Stimulated activated CD8-positive, alpha-beta memory T cell treated with anti-CD3 and anti-CD28 coated beads, Interleukin-7, amount 100 ng/mL, for 1 hour (primary cell): Measurements from ENCODE around the gene ULK4.
"Not testable (repeated sequence)": the region's sequence is repeated elsewhere in the genome, so short reads cannot be mapped to it uniquely, and the experiment has no call there.

Experiments
- DNase-seq, 2 donors: peaks; one replicate each; pipeline ENCODE4 v3.0.0-alpha.2; 2020; ENCODE audit warnings: low read depth in 2 of 2

Gene ULK4

DNA sequence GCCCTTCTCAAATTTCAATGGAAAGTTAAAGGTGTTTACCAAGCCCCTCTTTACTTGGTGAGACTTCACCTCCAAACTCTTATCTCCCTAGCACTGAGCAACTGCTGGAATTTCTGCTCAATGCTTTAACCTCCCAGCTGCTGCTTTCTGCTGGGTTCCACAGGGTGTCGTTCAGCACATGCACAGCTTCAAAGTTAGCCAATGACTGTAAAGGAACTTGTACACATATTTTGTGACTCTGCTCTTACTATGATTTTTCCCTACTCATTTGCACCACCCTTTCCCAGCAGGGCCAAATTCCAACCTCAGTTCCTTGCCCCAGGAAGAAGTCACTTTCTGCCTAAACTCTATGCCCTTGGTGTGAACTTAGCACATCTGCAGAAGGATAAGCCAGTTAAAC, 89.7 kb downstream of the ULK4 start:
- no peak for DNase-seq

GRCh38 chr3:41867533-41867932, 94.4 kb downstream of the ULK4 start:
- DNase-seq = no peak

- DNase-seq = no peak
Measured at GRCh38 chr3:41866298-41866697, 95.6 kb downstream of the ULK4 start.

GRCh38 chr3:41863024-41863423, 98.9 kb downstream of the ULK4 start:
- no peak for DNase-seq

GRCh38 chr3:41860489-41860888, 101.4 kb downstream of the ULK4 start:
- DNase-seq = not testable (repeated sequence)

GRCh38 chr3:41854956-41855355, 106.9 kb downstream of the ULK4 start:
- no peak for DNase-seq

- DNase-seq = no peak
Measured at GRCh38 chr3:41853540-41854196, 108.2 kb downstream of the ULK4 start.

DNA sequence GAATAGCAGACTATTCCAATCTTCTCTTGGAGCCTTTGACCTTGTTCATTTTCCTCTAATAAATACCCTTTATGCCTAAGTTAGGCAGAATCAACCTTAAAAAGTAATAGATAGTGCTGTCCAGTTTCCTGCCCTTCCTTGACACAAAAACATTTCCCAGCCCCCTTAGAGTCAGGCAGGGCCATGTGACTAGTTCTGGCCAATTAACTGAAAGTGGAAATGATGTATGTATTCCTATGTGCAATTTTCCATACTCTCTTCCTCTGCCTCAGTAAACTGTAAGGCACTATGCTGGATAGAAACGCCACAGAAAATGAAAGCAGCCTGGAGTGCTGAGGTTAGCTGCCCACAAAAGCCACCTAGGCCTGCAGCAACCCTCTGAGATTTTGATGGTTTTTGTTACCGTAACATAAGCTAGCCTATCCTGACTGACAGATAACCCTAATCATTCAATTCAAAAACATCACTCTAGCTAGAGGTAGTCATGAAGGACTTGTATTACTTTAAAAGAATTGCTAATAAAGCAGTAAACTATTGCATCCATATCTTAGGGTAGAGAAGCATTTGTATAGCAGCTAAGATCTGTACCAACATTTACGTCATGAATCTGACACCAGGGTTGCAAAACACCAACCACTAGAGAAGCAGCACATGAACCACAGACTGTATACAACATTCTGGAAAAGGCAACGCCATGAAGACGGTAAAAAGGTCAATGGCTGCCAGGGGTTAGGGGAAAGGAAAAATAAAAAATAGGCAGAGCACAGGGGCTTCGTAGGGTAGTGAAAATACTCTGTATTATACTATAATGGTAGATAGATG, 112.9 kb downstream of the ULK4 start:
- no peak for DNase-seq

DNA sequence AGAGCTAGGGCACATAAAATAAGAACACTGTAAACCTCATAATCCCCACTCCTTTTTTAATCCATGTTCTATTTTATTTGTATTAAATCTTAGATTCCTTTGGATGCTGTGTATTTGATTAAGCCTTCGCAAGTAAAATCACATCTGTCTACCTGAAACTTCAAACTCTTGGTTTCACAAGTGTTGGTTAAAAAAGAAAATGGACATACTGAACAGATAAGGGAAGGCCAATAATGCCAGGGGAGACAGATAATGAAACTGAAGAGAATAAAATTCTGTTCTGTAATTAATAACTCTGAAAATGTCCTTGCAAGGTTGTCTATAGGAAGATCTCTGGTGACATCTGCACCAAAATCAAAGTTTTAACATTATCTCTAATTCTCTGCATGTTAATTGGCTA, 114.2 kb downstream of the ULK4 start:
- no peak for DNase-seq

DNA sequence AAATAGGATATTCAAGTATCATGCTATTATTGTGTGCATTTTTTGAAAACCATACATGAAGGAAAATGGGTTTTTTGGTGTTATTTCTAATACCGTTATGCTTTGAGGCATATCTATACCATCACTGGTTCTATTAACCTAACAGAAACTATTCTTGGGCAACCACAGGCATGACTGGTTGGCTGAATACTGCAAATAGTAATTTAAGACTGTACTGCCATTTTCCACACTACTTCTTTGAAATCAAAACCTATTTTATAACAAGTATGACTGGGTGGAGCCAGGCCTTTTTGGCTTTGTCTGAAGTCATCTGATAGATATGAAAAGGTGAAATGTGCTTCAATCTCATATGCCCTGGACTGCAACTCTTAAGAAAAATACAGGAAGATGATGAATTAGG, 115.1 kb downstream of the ULK4 start:
- DNase-seq = no peak

DNA sequence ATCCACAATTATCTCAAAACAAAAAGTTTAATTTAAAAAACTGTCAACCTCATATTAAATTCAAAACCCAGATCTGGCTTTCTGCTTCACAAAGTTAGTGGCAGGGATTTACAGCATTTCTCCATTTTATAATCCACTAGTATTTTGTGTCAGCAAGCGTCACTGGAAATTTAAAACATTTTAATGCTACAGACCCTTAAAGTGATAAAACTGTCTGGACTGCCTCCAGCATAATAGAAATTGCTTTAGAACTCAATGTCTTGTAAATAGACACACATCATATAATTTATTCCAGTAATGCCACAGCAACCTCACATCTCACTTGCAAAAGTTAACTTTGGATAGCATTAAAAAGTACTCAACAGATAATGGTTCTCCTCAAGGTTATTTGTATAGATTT, 116.1 kb downstream of the ULK4 start:
- DNase-seq = no peak

- DNase-seq = not testable (repeated sequence)
Measured at GRCh38 chr3:41844256-41844655, 117.6 kb downstream of the ULK4 start.

GRCh38 chr3:41840936-41841668, 120.8 kb downstream of the ULK4 start:
- DNase-seq = not testable (repeated sequence)

- DNase-seq = no peak
Measured at GRCh38 chr3:41836360-41837134, 125.4 kb downstream of the ULK4 start.

GRCh38 chr3:41833628-41834027, 128.3 kb downstream of the ULK4 start:
- DNase-seq = no peak

DNA sequence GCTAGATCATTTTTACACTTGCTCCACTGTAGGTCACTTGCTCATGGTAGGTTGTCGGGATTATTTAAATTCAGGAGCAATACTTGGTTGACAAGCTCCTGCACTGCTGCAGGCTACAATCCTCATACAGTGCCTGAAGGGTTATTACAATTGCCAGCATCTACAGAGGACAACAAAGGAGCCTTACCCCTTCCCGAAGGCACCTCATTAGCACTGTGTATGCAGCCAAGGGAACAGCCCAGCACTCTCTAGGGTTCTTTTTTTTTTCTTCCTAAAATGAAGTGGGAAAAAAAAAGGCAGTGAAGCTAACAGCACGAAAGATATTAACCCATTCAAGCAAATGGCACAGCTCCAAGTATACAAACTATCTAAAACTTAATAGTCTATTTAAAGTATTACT, 142.7 kb downstream of the ULK4 start:
- DNase-seq = no peak

DNA sequence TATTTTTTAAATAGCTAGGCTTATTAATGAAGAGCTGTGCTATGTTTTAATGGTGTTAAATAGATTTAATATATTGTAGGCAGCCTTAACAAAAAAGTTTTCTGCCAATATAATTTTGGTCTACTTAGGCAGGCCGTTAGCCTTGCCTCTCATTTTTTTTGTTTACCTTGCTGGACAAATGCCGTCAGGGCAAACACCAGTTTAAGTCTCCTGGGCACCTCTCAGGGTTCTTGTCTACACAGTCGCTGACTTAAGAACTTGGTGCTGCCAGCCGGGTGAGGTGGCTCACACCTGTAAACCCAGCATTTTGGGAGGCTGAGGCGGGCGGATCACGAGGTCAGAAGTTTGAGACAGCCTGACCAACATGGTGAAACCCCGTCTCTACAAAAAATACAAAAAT, 153.3 kb downstream of the ULK4 start:
- no peak for DNase-seq

GRCh38 chr3:41808152-41808551, 153.8 kb downstream of the ULK4 start:
- no peak for DNase-seq

DNA sequence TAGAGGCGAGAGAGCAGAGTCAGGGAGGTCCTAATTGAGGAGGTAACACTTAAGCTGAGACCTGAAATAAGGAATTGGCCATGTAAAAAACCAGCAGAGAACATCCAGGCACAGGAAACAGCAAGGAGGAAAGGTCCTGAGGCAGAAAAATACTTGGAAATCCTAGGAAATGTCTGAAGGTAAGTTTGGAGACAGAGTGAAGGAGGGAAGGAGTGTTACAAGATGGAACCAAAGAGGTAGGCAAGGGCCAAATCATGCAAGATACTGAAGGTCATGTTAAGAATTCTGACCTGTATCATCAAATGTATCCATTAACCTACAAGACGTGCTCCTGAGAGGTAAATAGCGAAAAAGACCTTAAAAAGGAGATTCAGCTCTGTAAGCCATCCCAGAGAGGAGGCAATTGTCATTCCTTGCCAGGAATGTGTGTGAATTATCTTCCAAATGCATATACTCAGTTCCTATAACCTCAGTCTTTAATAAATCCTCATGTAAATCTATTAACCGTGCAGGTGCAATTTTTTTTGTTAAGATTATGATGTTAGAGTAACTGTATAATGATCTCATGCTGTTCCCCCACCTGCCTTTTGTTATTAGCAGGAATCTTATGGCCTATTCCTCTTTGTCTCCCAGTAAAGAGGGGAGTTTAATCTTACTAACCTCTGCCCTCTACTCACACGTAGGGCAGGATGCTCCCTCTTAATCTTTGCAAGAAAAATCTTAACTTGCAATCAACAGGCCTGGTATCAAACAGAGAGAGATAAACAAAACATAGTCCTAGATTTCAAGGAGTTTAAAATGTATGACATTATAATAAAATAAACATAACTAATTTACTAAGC, 166.9 kb downstream of the ULK4 start:
- no peak for DNase-seq

- DNase-seq = no peak
Measured at GRCh38 chr3:41792806-41793205, 169.1 kb downstream of the ULK4 start.

- DNase-seq = no peak
Measured at GRCh38 chr3:41769106-41769505, 192.8 kb downstream of the ULK4 start.
